RCC 7860 (cell line): ENCODE results near the gene PIP4K2B.
A peak's percentile ranks its signal among the peaks of the same experiment; 100 is the strongest.
"Not testable (repeated sequence)": the region's sequence is repeated elsewhere in the genome, so short reads cannot be mapped to it uniquely, and the experiment has no call there.

ENCODE experiments used
- DNase-seq: peaks from one replicate; pipeline ENCODE4 v3.0.0-alpha.2; 2015; ENCODE audit warnings: low spot score
- FAIRE-seq: peaks from 2 replicates; lab custom pipeline; 2012; peaks lifted over from hg19 to GRCh38; lab: Jason Lieb, UNC

PIP4K2B gene

GRCh38 chr17:38730526-38731379 is 68.6 kb downstream of the PIP4K2B start:
- FAIRE-seq = no peak
- DNase-seq = peak; percentile 83

- no peak for FAIRE-seq
- peak; percentile 72 for DNase-seq
Measured at GRCh38 chr17:38729886-38730525, 69.3 kb downstream of the PIP4K2B start, which contains the start of gene CISD3. CISD3 (plus strand) TSS chr17:38730341; CDS start chr17:38730359, 18 bp downstream.

- FAIRE-seq = no peak
- DNase-seq = no peak
Measured at GRCh38 chr17:38729368-38729885, 69.9 kb downstream of the PIP4K2B start.

- DNase-seq (no peak), FAIRE-seq (no peak)
Measured at GRCh38 chr17:38728290-38728831, 71.0 kb downstream of the PIP4K2B start.

GRCh38 chr17:38727736-38728135 is 71.6 kb downstream of the PIP4K2B start:
- DNase-seq = no peak
- no peak for FAIRE-seq

GRCh38 chr17:38726145-38726544 is 73.2 kb downstream of the PIP4K2B start:
- not testable (repeated sequence) for DNase-seq, FAIRE-seq

GRCh38 chr17:38725066-38725465 is 74.3 kb downstream of the PIP4K2B start:
- FAIRE-seq = no peak
- no peak for DNase-seq

- no peak for FAIRE-seq
- DNase-seq = no peak
Measured at GRCh38 chr17:38724337-38724988, 74.9 kb downstream of the PIP4K2B start.

- FAIRE-seq = no peak
- no peak for DNase-seq
Measured at GRCh38 chr17:38721802-38722201, 77.6 kb downstream of the PIP4K2B start.

- FAIRE-seq = no peak
- no peak for DNase-seq
Measured at GRCh38 chr17:38720941-38721340, 78.4 kb downstream of the PIP4K2B start.

GRCh38 chr17:38719943-38720641 is 79.3 kb downstream of the PIP4K2B start:
- DNase-seq (no peak), FAIRE-seq (no peak)

- no peak for FAIRE-seq
- DNase-seq = no peak
Measured at GRCh38 chr17:38719289-38719942, 79.9 kb downstream of the PIP4K2B start.

- DNase-seq (no peak), FAIRE-seq (no peak)
Measured at GRCh38 chr17:38717139-38717745, 82.1 kb downstream of the PIP4K2B start.

GRCh38 chr17:38716368-38717005 is 82.9 kb downstream of the PIP4K2B start:
- no peak for FAIRE-seq
- no peak for DNase-seq
